Muscle of back (tissue), 13 donors: ENCODE data around the gene RBKS. TPM values are rescaled to one million over a fixed set of nuclear protein-coding genes. Genes with fewer than 3 reads are reported as not detected.

Experiments used
- DNase-seq, 3 donors: peaks; one replicate each; pipeline versions ENCODE4 v3.0.0 to v3.0.0-alpha.2; 2013
- long read RNA-seq, 9 donors: transcript quantifications; one replicate each; lab custom pipeline, GENCODE V29; 2026
- polyA plus RNA-seq, 10 donors: library from polyadenylated mRNA; unstranded; fragments of 120-200 nt; gene quantifications; one replicate each; pipeline ENCODE4 v1.2.1, GENCODE V29; 2013; ENCODE audit not compliant: insufficient read length in 10 of 10

Gene RBKS
- polyA plus RNA-seq = 1 to 10 TPM in 3 of 10 donors, under 1 TPM in 7; 0.80 to 1.3 (median 0.96) TPM
- long read RNA-seq, donor 1, partial matches to known transcripts = 0 of 1 reads
- long read RNA-seq, donor 1, other reads (novel, unspliced or antisense) = 0 of 1 reads
- long read RNA-seq, donor 2, partial matches to known transcripts = 0 of 1 reads
- long read RNA-seq, donor 2, other reads (novel, unspliced or antisense) = 0 of 1 reads
- long read RNA-seq, donor 3 = 0 reads
- long read RNA-seq, donor 4 = 0 reads
- long read RNA-seq, donor 5 = 0 reads
- long read RNA-seq, donor 6 = 0 reads
- long read RNA-seq, donor 7 = 0 reads
- long read RNA-seq, donor 8 = 0 reads
- long read RNA-seq, donor 9 = 0 reads

GRCh38 chr2:27890146-27890923, at the start of gene RBKS, which contains the start of gene BABAM2:
Gene RBKS (minus strand): TSS chr2:27890387. CDS start chr2:27890345, 42 bp downstream.
Gene BABAM2 (plus strand): TSS chr2:27890729. CDS start chr2:27894557, 3,828 bp downstream.
- DNase-seq = peak; percentile 86 to 96 (median 93)

GRCh38 chr2:27935026-27935425, 44.8 kb upstream of the RBKS start:
- no peak for DNase-seq

GRCh38 chr2:27932396-27932795, 42.2 kb upstream of the RBKS start:
- DNase-seq = no peak

- no peak for DNase-seq
These were observed 41.3 kb upstream of the RBKS start for GRCh38 chr2:27931361-27931950.

- DNase-seq = no peak
These were observed 39.8 kb upstream of the RBKS start for GRCh38 chr2:27929916-27930486.

- no peak for DNase-seq
These were observed 35.7 kb upstream of the RBKS start for GRCh38 chr2:27925766-27926472.

- no peak for DNase-seq
These were observed 32.7 kb upstream of the RBKS start for GRCh38 chr2:27922842-27923241.

GRCh38 chr2:27921880-27922547, 31.8 kb upstream of the RBKS start:
- no peak for DNase-seq

GRCh38 chr2:27921424-27921823, 31.2 kb upstream of the RBKS start:
- no peak for DNase-seq

- DNase-seq = peak; percentile 26 to 48 (median 30)
These were observed 30.1 kb upstream of the RBKS start for GRCh38 chr2:27920148-27920885.

- DNase-seq = no peak
These were observed 26.3 kb upstream of the RBKS start for GRCh38 chr2:27916293-27916995.

GRCh38 chr2:27915874-27916273, 25.7 kb upstream of the RBKS start:
- no peak for DNase-seq

GRCh38 chr2:27915191-27915590, 25.0 kb upstream of the RBKS start:
- DNase-seq = peak in 1 of 3 donors; percentile 38

- no peak for DNase-seq
These were observed 24.6 kb upstream of the RBKS start for GRCh38 chr2:27914805-27915175.

GRCh38 chr2:27914041-27914804, 24.0 kb upstream of the RBKS start:
- DNase-seq = peak in 1 of 3 donors; percentile 29

GRCh38 chr2:27912512-27912911, 22.3 kb upstream of the RBKS start:
- DNase-seq = no peak

GRCh38 chr2:27911458-27912210, 21.4 kb upstream of the RBKS start:
- no peak for DNase-seq

- no peak for DNase-seq
These were observed 19.7 kb upstream of the RBKS start for GRCh38 chr2:27909901-27910300.
